Esophagus (tissue), 2 donors: Measurements from ENCODE around the gene SHROOM2. TPM values are rescaled to one million over a fixed set of nuclear protein-coding genes. Genes with fewer than 3 reads are reported as not detected.
A peak's percentile ranks its signal among the peaks of the same experiment; 100 is the strongest.
"Not testable (repeated sequence)": the region's sequence is repeated elsewhere in the genome, so short reads cannot be mapped to it uniquely, and the experiment has no call there.

ENCODE experiments used
- H3K27ac ChIP-seq, 2 donors: one replicate each; pipeline ENCODE4 v1.5.1; 2013; ENCODE audit warnings: low read depth in 2 of 2, mild to moderate bottlenecking in 2 of 2, inconsistent platforms in 1 of 2, low read length in 1 of 2, moderate library complexity in 1 of 2
- H3K27me3 ChIP-seq, 2 donors: one replicate each; pipeline ENCODE4 v1.6.1; 2013; ENCODE audit warnings: low read length in 2 of 2, control low read depth in 1 of 2, mild to moderate bottlenecking in 1 of 2; ENCODE audit not compliant: insufficient read depth in 2 of 2, control insufficient read depth in 1 of 2
- H3K36me3 ChIP-seq, 2 donors: one replicate each; pipeline ENCODE4 v1.6.1; 2013; ENCODE audit warnings: low read length in 1 of 2; ENCODE audit not compliant: control insufficient read depth in 2 of 2, insufficient read depth in 2 of 2
- H3K4me1 ChIP-seq, 2 donors: one replicate each; pipeline ENCODE4 v1.6.1; 2013; ENCODE audit warnings: low read length in 1 of 2; ENCODE audit not compliant: control insufficient read depth in 2 of 2, insufficient read depth in 2 of 2
- H3K4me3 ChIP-seq, 2 donors: one replicate each; pipeline ENCODE4 v1.5.1; 2013; ENCODE audit warnings: low read length in 2 of 2, mild to moderate bottlenecking in 2 of 2, low read depth in 1 of 2, moderate library complexity in 1 of 2
- H3K9me3 ChIP-seq, 2 donors: one replicate each; pipeline ENCODE4 v1.6.1; 2013; ENCODE audit warnings: mild to moderate bottlenecking in 2 of 2, low read depth in 1 of 2, low read length in 1 of 2, moderate library complexity in 1 of 2; ENCODE audit not compliant: control insufficient read depth in 2 of 2, insufficient read depth in 1 of 2
- WGBS, 2 donors: extraction: QIAGEN DNeasy Blood & Tissue Kit; methylation state at CpG; one replicate each; pipeline ENCODE4 v1.1.7; 2013; 5-methylcytosine and 5-hydroxymethylcytosine counted together
- polyA plus RNA-seq, 2 donors: library from polyadenylated mRNA; stranded (reverse); fragments of 200-250 nt; gene quantifications; one replicate each; pipeline ENCODE4 v1.2.3, GENCODE V29; 2013
- donor health status: healthy with polysubstance abuse.
- donor health status: Bipolar disorder and iron deficiency.

Gene SHROOM2
- polyA plus RNA-seq, 2 donors, result 3.3 to 3.8 TPM

DNA sequence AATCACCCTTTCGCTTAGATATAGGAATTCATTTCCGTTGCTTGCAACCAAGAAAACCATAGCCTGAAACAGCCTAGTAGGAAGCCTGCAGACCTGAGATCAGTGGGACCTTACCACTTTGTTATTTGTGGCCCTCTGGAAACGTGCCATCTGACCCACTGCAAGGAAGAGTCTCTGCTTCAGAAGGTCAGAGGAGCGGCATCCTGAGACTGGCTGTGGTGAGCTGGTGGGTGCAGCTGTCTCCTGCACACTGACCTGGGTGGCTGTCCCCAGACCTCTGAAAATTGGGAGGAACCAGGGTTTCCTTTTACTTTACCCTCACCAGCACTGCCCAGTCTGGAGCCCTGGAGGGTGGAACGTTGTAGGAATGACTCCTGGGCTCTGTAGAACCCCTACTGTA lies 18.2 kb downstream of the SHROOM2 start:
- Histone ChIP-seq H3K27me3 (no peaks in the 10 kb centered on the region), H3K27ac (no peak overlapping the region), H3K36me3 (no peaks in the 10 kb centered on the region), H3K4me3 (no peak overlapping the region), H3K9me3 (peaks cover 0 to 3% of the 10 kb centered on the region in 2 donors), H3K4me1 (peaks cover 0 to 3% of the 10 kb centered on the region in 2 donors)
- 77 to 83% methylated on average over 5 of the region's 5 CpGs for WGBS, 2 donors

DNA sequence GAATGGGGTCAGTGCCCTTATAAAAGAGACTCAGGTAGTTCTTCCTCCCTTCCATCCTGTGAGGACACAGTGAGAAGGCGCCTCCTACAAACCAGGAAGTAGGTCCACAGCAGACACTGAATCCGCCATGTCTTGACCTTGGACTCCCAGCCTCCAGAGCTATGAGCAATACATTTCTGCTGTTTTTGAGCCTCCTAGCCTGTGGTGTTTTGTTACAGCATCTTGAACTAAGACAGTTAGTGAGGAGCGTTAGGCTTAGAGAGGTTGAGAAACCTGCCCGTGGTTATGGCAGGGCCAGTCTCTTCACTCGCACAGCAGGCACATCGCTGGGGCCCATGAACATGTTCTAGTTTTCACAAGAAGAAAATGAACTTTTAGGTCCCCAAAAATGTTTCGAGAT lies 19.7 kb downstream of the SHROOM2 start:
- WGBS, 2 donors, result 95 to 97% methylated on average over 7 of the region's 7 CpGs
- no peaks in the 10 kb centered on the region for H3K9me3 ChIP-seq
- no peak overlapping the region for H3K27ac ChIP-seq
- no peaks in the 10 kb centered on the region for H3K27me3 ChIP-seq
- no peak overlapping the region for H3K4me3 ChIP-seq
- H3K4me1 ChIP-seq, result peaks cover 0 to 3% of the 10 kb centered on the region in 2 donors
- no peaks in the 10 kb centered on the region for H3K36me3 ChIP-seq

DNA sequence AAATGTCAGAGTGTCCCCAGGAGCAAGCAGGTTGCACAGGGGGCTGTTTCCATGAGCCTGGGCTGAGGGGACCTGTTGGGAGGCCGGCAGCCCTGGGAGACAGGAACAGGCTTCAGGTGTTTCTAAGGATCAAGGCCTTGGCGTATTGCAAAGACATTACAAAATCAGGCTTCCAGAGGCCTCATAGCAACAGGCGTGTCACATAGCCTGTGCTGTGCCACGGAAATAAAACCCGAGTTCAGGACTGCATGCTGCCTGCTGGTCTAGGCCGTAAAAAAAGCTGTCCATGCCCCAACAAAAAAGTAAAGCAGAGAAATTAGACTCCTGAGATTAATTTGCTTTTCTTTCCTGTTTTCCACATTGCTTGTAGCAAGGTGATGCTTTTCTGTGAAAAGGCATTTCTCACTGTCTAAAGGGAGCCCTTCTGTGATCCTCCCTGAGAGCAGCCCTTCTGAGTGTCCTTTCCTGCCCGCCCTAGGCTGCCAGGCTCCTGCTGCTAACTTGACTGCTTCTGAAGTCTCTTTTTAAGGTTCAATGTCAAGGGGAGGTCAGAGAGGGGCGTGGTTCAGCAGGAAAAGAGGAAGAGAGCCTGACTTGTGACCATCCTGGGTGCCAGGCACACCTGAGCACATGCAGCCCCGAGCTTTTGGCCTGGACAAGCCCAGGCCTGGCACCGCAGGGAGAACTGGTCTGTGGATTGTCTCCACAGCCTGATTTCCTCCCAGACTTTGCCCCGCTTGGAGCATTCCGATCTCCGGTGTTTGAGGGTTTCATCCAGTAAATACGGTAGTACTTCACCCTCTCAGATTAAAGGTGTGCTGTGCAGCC lies 21.3 kb downstream of the SHROOM2 start:
- Histone ChIP-seq H3K4me3 (no peak overlapping the region), H3K4me1 (peaks cover 0 to 3% of the 10 kb centered on the region in 2 donors), H3K27me3 (no peaks in the 10 kb centered on the region), H3K27ac (peak overlapping the region; percentile 74 to 81), H3K36me3 (no peaks in the 10 kb centered on the region), H3K9me3 (no peaks in the 10 kb centered on the region)
- 55 to 59% methylated on average over 14 of the region's 14 CpGs for WGBS, 2 donors

DNA sequence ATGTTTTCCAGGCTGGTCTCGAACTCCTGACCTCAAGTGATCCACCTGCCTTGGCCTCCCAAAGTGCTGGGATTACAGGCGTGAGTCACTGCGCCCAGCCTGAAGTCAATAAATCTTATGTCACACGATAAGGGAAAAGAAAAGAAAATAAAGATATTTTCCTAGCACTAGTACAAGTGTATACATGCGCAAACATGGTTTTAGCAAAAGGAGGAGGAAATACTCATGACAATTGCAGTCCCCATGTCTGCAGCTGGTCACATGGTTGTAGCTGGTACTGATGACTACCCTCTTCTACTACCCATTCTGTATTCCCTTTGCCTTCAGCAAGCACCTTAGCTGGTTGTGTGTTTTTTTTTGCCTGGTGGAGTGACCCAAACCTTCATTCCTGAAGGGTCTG lies 23.6 kb downstream of the SHROOM2 start:
- H3K27me3 ChIP-seq, H3K36me3 ChIP-seq, H3K4me3 ChIP-seq, H3K9me3 ChIP-seq, H3K4me1 ChIP-seq, H3K27ac ChIP-seq: not testable (repeated sequence)
- 60 to 79% methylated on average over 5 of the region's 5 CpGs for WGBS, 2 donors

DNA sequence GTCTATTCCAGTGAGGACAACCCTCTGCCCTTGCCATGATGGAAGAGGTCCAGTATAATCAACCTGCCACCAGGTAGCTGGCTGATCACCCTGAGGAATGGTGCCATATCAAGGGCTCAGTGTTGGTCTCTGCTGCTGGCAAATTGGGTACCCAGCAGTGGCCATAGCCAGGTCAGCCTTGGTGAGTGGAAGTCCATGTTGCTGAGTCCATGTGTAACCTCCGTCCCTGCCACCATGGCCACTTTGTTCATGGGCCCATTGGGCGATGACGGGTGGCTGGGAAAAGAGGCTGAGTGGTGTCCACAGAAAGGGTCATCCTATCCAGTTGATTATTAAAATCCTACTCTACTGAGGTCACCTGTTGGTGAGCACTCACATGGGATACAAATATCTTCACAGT lies 24.9 kb downstream of the SHROOM2 start:
- not testable (repeated sequence) for H3K4me3 ChIP-seq, H3K27ac ChIP-seq, H3K9me3 ChIP-seq, H3K4me1 ChIP-seq, H3K36me3 ChIP-seq, H3K27me3 ChIP-seq
- 92 to 96% methylated on average over 3 of the region's 3 CpGs for WGBS, 2 donors

DNA sequence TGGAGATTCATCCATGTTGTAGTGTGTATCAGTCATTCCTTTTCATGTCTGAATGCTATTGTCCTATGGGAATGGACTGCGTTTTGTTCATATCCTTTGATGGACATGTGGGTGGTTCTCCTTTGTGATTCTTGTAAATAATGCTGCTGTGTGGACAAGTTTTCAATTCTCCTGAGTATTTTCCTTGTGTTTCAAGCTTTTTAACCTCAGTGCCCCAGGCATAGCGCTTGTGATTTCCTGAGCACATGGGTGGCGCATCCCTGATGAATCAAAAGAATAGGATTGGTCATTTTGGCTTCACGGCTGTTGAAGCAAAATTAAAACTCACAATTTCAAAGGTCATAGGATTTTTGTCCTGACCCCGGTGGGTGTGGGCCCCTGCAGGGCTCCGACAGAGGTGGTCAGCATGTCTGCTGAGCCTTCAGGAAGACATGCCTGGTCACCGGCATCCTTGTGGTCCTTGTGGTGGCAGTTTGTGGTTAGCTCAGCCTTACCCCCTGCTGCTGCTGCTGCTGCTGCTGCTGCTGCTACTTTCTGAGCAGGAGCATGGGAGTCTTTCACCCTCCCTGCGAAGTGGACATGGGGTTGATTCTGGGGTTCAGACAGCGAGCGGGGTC lies 30.0 kb downstream of the SHROOM2 start:
- Histone ChIP-seq H3K4me1 (no peaks in the 10 kb centered on the region), H3K27me3 (no peaks in the 10 kb centered on the region), H3K4me3 (no peak overlapping the region), H3K27ac (no peak overlapping the region), H3K9me3 (no peaks in the 10 kb centered on the region), H3K36me3 (no peaks in the 10 kb centered on the region)
- 70 to 79% methylated on average over 10 of the region's 10 CpGs for WGBS, 2 donors

DNA sequence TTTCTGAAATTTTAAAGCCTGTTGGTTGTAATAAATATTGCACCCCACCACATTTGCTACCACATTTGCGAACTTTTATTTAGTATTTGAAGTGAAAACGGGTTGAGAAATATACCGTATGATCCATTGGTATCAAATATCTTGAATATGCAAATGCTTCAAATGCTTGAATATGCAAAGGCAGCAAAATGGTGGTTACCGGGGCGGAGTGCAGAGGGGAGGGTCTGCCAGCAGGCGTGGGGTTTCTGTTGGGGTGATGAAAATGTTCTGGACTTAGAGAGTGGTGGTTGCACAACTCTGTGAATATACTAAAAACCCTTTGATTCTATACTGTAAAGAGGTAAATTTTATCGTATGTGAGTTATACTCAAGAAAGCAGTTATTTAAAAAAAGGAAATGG lies 35.3 kb downstream of the SHROOM2 start:
- Histone ChIP-seq H3K4me1 (no peaks in the 10 kb centered on the region), H3K4me3 (no peak overlapping the region), H3K36me3 (no peaks in the 10 kb centered on the region), H3K9me3 (no peaks in the 10 kb centered on the region), H3K27me3 (no peaks in the 10 kb centered on the region), H3K27ac (no peak overlapping the region)
- WGBS, 2 donors, result 74 to 84% methylated on average over 7 of the region's 7 CpGs

DNA sequence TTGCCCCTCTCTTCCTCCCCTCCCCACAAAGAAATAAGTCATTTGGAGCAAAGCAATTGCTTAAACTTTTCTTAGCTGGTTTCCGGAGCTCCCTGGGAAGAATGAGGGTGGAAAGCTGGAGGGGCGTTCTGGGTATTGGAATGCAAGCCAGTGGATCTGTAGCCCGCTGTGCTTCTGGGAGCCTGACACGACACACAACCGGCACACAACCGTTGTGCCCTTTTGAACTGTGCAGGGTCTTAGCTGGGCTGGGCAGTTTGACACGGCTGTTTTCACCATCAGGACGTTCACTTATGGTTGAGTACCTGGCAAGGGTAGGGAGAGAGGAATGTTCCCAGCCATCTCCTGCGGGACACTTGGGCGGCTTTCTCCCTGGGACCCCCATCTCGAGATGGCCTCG lies 38.3 kb downstream of the SHROOM2 start:
- H3K9me3 ChIP-seq, result no peaks in the 10 kb centered on the region
- H3K27me3 ChIP-seq, result no peaks in the 10 kb centered on the region
- H3K4me3 ChIP-seq, result no peak overlapping the region
- H3K27ac ChIP-seq, result no peak overlapping the region
- H3K36me3 ChIP-seq, result no peaks in the 10 kb centered on the region
- WGBS, 2 donors, result 70 to 72% methylated on average over 12 of the region's 12 CpGs
- H3K4me1 ChIP-seq, result peaks cover 0 to 2% of the 10 kb centered on the region in 2 donors

DNA sequence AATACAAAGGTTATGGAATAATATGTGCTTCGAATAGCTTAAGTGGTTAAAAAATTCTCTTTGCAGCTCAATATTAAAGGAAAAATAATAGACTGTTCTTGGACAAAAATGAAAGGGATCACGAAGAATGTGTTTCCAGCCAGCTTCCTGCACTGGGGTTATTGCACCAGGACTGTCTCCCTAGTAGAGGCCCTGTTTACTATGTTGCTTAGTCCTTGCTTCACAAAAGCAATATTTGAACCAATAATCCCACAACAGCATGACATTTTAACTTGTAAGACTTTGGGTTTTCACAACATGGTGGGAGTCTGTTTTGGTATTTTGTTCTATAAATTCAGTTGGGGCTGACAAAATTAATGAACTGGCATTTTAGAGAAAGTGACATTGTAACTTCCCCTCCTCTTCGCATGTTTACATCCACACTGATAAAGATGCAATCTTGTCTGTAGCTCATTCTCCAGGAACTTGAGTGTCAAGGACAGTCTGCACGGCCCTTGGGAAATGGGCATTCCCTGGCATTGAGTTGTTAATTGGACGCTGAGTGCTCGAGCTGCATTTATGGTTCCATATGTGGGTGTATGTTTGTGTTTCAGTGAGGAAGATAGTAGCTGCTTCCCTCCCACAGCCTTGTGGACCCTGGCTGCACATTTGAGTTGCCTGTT lies 39.0 kb downstream of the SHROOM2 start:
- 60 to 64% methylated on average over 6 of the region's 6 CpGs for WGBS, 2 donors
- no peak overlapping the region for H3K4me3 ChIP-seq
- H3K4me1 ChIP-seq, result peaks cover 0 to 5% of the 10 kb centered on the region in 2 donors
- H3K27me3 ChIP-seq, result no peaks in the 10 kb centered on the region
- no peak overlapping the region for H3K27ac ChIP-seq
- H3K36me3 ChIP-seq, result no peaks in the 10 kb centered on the region
- no peaks in the 10 kb centered on the region for H3K9me3 ChIP-seq
